Body of pancreas (tissue), 4 donors: ENCODE results near the gene RBBP8NL.

ENCODE experiments used
- POLR2A ChIP-seq, 3 donors: fragments of 450-650 bp; IDR thresholded peaks; one replicate each; pipeline ENCODE4 v1.6.1; 2016; ENCODE audit warnings: antibody characterized with exemption in 3 of 3, mild to moderate bottlenecking in 2 of 3
- TF ChIP-seq, protein P1 (sequence below), 7 experiments: fragments of 450-650 bp in 4 of 7; fragments of 200-600 bp in 3 of 7; sonication (generic) in 3 of 7; IDR thresholded peaks; one replicate each; pipeline ENCODE4 v1.5.1; 2016 to 2019; ENCODE audit warnings: antibody characterized with exemption in 7 of 7

DNA sequence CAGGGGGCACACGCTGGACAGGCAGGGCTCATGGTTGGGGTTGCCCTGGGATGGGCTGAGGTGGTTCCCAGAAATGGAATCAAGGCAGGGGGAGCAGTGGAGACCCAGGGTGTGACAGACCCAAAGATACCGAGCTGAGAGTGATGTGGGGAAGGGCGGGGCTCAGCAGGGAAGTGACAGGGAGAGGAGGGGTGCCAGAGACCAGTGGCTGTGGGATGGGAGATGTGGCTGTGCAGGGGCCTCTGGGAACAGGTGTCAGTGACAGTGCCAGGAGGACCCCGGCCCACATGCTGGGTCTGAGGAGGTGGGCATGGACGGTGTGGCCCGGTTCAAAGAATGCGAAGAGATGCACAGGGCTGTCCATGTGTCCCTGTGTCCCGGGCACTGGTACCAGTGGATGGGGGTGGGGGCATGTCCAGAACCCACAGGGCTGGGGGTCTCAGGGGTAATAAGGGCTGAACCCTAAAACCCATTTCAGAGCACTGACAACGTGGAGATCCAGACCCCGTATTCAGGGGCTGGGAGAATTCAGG, 21.3 kb downstream of the RBBP8NL start:
- TF ChIP-seq, protein P1, sequence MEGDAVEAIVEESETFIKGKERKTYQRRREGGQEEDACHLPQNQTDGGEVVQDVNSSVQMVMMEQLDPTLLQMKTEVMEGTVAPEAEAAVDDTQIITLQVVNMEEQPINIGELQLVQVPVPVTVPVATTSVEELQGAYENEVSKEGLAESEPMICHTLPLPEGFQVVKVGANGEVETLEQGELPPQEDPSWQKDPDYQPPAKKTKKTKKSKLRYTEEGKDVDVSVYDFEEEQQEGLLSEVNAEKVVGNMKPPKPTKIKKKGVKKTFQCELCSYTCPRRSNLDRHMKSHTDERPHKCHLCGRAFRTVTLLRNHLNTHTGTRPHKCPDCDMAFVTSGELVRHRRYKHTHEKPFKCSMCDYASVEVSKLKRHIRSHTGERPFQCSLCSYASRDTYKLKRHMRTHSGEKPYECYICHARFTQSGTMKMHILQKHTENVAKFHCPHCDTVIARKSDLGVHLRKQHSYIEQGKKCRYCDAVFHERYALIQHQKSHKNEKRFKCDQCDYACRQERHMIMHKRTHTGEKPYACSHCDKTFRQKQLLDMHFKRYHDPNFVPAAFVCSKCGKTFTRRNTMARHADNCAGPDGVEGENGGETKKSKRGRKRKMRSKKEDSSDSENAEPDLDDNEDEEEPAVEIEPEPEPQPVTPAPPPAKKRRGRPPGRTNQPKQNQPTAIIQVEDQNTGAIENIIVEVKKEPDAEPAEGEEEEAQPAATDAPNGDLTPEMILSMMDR (IDR thresholded peaks at IDR 0.05): no peak
- TF ChIP-seq POLR2A (IDR thresholded peaks at IDR 0.05): no peak
